Breast epithelium (tissue), 3 donors: Measurements from ENCODE around the gene PDE4D.

Experiments used
- POLR2A ChIP-seq: fragments of 450-650 bp; IDR thresholded peaks from one replicate; pipeline ENCODE4 v1.6.1; 2016; ENCODE audit warnings: antibody characterized with exemption, mild to moderate bottlenecking, moderate library complexity
- POLR2AphosphoS5 ChIP-seq, 3 donors: sonication (generic); formaldehyde crosslinking; IDR thresholded peaks; one replicate each; pipeline ENCODE4 v1.6.1; 2017; ENCODE audit warnings: antibody characterized with exemption in 3 of 3
- TF ChIP-seq, protein P1 (sequence below), 3 donors: fragments of 450-650 bp; IDR thresholded peaks; one replicate each; pipeline ENCODE4 v1.5.1; 2016 to 2017; ENCODE audit warnings: antibody characterized with exemption in 3 of 3, mild to moderate bottlenecking in 3 of 3, moderate library complexity in 3 of 3

DNA sequence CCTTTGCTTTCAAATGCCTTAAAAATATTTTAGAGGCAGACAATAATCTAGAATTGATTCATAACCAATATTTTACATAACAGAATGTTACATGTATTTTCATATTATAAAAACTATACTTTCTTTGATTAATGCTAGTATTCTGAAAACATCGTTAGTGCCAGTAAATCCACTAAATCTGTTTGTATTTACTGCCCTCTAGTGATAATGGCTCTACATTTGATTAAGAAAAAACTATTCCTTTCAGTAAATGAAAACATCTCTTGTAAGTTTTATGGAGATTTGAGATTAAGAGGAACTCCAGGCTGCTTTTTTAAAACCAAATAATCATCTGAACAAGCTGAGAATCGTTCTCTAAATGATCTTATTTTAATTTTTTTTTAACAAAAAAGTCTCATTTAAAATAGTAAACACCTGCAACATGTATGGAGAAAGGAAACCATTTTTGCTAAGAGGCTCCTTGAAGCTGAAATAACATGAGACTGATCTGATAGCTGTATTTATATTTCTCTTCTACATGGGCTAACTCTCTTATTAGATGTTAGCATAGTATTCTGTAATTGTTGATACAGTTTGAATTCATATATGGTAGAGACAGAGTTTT lies 886.0 kb downstream of the PDE4D start:
- TF ChIP-seq, protein P1, sequence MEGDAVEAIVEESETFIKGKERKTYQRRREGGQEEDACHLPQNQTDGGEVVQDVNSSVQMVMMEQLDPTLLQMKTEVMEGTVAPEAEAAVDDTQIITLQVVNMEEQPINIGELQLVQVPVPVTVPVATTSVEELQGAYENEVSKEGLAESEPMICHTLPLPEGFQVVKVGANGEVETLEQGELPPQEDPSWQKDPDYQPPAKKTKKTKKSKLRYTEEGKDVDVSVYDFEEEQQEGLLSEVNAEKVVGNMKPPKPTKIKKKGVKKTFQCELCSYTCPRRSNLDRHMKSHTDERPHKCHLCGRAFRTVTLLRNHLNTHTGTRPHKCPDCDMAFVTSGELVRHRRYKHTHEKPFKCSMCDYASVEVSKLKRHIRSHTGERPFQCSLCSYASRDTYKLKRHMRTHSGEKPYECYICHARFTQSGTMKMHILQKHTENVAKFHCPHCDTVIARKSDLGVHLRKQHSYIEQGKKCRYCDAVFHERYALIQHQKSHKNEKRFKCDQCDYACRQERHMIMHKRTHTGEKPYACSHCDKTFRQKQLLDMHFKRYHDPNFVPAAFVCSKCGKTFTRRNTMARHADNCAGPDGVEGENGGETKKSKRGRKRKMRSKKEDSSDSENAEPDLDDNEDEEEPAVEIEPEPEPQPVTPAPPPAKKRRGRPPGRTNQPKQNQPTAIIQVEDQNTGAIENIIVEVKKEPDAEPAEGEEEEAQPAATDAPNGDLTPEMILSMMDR (IDR thresholded peaks at IDR 0.05): peak in 2 of 3 donors; percentile 36 to 42
- TF ChIP-seq POLR2A (no peak), POLR2AphosphoS5 (IDR thresholded peaks at IDR 0.05) (no peak)
